ENCODE data around the gene BCAT1.
"Not testable (repeated sequence)": the region's sequence is repeated elsewhere in the genome, so short reads cannot be mapped to it uniquely, and the experiment has no call there.

BCAT1 gene

GRCh38 chr12:24815114-24815423 is 133.8 kb downstream of the BCAT1 start:
- Histone ChIP-seq H3K27ac (ENCODE audit: low read depth, low read length) (no peak overlapping the region), H3K27me3 (ENCODE audit: insufficient read depth, low read length) (no peaks in the 10 kb centered on the region), H3K4me1 (ENCODE audit: control insufficient read depth, insufficient read depth, low read length, unreplicated experiment) (no peaks in the 10 kb centered on the region), H2AFZ (ENCODE audit: low read length, unreplicated experiment) (no peak overlapping the region), H3K79me2 (ENCODE audit: control insufficient read depth, insufficient read depth, low read length, unreplicated experiment) (no peaks in the 10 kb centered on the region), H3K36me3 (ENCODE audit: insufficient read depth, low read length) (peaks cover 20% of the 10 kb centered on the region), H3K4me3 (ENCODE audit: low read depth, low read length) (no peak overlapping the region)

GRCh38 chr12:24814379-24815113 is 134.4 kb downstream of the BCAT1 start:
- peaks cover 20% of the 10 kb centered on the region for H3K36me3 ChIP-seq (ENCODE audit: insufficient read depth, low read length)
- H3K27ac ChIP-seq (ENCODE audit: low read depth, low read length): no peak overlapping the region
- H3K4me3 ChIP-seq (ENCODE audit: low read depth, low read length): no peak overlapping the region
- H3K4me1 ChIP-seq (ENCODE audit: control insufficient read depth, insufficient read depth, low read length, unreplicated experiment): no peaks in the 10 kb centered on the region
- no peak overlapping the region for H2AFZ ChIP-seq (ENCODE audit: low read length, unreplicated experiment)
- no peaks in the 10 kb centered on the region for H3K79me2 ChIP-seq (ENCODE audit: control insufficient read depth, insufficient read depth, low read length, unreplicated experiment)
- no peaks in the 10 kb centered on the region for H3K27me3 ChIP-seq (ENCODE audit: insufficient read depth, low read length)

- Histone ChIP-seq H3K27me3 (ENCODE audit: insufficient read depth, low read length) (no peaks in the 10 kb centered on the region), H3K27ac (ENCODE audit: low read depth, low read length) (no peak overlapping the region), H3K4me1 (ENCODE audit: control insufficient read depth, insufficient read depth, low read length, unreplicated experiment) (no peaks in the 10 kb centered on the region), H2AFZ (ENCODE audit: low read length, unreplicated experiment) (no peak overlapping the region), H3K4me3 (ENCODE audit: low read depth, low read length) (no peak overlapping the region), H3K36me3 (ENCODE audit: insufficient read depth, low read length) (peaks cover 6% of the 10 kb centered on the region; the same call in 1 of the 2 replicates), H3K79me2 (ENCODE audit: control insufficient read depth, insufficient read depth, low read length, unreplicated experiment) (no peaks in the 10 kb centered on the region)
Observed at GRCh38 chr12:24810378-24810777, 138.5 kb downstream of the BCAT1 start.

GRCh38 chr12:24809306-24809705 is 139.6 kb downstream of the BCAT1 start:
- not testable (repeated sequence) for H3K4me1 ChIP-seq (ENCODE audit: control insufficient read depth, insufficient read depth, low read length, unreplicated experiment); H3K79me2 ChIP-seq (ENCODE audit: control insufficient read depth, insufficient read depth, low read length, unreplicated experiment); H3K36me3 ChIP-seq (ENCODE audit: insufficient read depth, low read length); H3K27ac ChIP-seq (ENCODE audit: low read depth, low read length); H3K4me3 ChIP-seq (ENCODE audit: low read depth, low read length); H3K27me3 ChIP-seq (ENCODE audit: insufficient read depth, low read length); H2AFZ ChIP-seq (ENCODE audit: low read length, unreplicated experiment)

- Histone ChIP-seq H3K4me1 (ENCODE audit: control insufficient read depth, insufficient read depth, low read length, unreplicated experiment) (no peaks in the 10 kb centered on the region), H2AFZ (ENCODE audit: low read length, unreplicated experiment) (no peak overlapping the region)
Observed at GRCh38 chr12:24808651-24809050, 140.2 kb downstream of the BCAT1 start.

GRCh38 chr12:24806386-24806785 is 142.5 kb downstream of the BCAT1 start:
- Histone ChIP-seq H3K36me3 (ENCODE audit: insufficient read depth, low read length) (no peaks in the 10 kb centered on the region), H2AFZ (ENCODE audit: low read length, unreplicated experiment) (no peak overlapping the region), H3K27ac (ENCODE audit: low read depth, low read length) (no peak overlapping the region), H3K27me3 (ENCODE audit: insufficient read depth, low read length) (no peaks in the 10 kb centered on the region), H3K79me2 (ENCODE audit: control insufficient read depth, insufficient read depth, low read length, unreplicated experiment) (no peaks in the 10 kb centered on the region), H3K4me1 (ENCODE audit: control insufficient read depth, insufficient read depth, low read length, unreplicated experiment) (no peaks in the 10 kb centered on the region), H3K4me3 (ENCODE audit: low read depth, low read length) (no peak overlapping the region)

More at GRCh38 chr12:24808651-24809050, 140.2 kb downstream of the BCAT1 start:
- no peaks in the 10 kb centered on the region for H3K27me3 ChIP-seq (ENCODE audit: insufficient read depth, low read length)
- H3K27ac ChIP-seq (ENCODE audit: low read depth, low read length): no peak overlapping the region
- H3K36me3 ChIP-seq (ENCODE audit: insufficient read depth, low read length): no peaks in the 10 kb centered on the region
- no peaks in the 10 kb centered on the region for H3K79me2 ChIP-seq (ENCODE audit: control insufficient read depth, insufficient read depth, low read length, unreplicated experiment)
- H3K4me3 ChIP-seq (ENCODE audit: low read depth, low read length): no peak overlapping the region

GRCh38 chr12:24803430-24804245 is 145.3 kb downstream of the BCAT1 start:
- Histone ChIP-seq H3K4me3 (ENCODE audit: low read depth, low read length) (no peak overlapping the region), H3K27me3 (ENCODE audit: insufficient read depth, low read length) (no peaks in the 10 kb centered on the region), H2AFZ (ENCODE audit: low read length, unreplicated experiment) (no peak overlapping the region), H3K36me3 (ENCODE audit: insufficient read depth, low read length) (no peaks in the 10 kb centered on the region), H3K79me2 (ENCODE audit: control insufficient read depth, insufficient read depth, low read length, unreplicated experiment) (no peaks in the 10 kb centered on the region), H3K4me1 (ENCODE audit: control insufficient read depth, insufficient read depth, low read length, unreplicated experiment) (no peaks in the 10 kb centered on the region), H3K27ac (ENCODE audit: low read depth, low read length) (no peak overlapping the region)

- Histone ChIP-seq H2AFZ (ENCODE audit: low read length, unreplicated experiment) (no peak overlapping the region), H3K27ac (ENCODE audit: low read depth, low read length) (no peak overlapping the region), H3K79me2 (ENCODE audit: control insufficient read depth, insufficient read depth, low read length, unreplicated experiment) (no peaks in the 10 kb centered on the region), H3K4me3 (ENCODE audit: low read depth, low read length) (no peak overlapping the region), H3K27me3 (ENCODE audit: insufficient read depth, low read length) (no peaks in the 10 kb centered on the region), H3K36me3 (ENCODE audit: insufficient read depth, low read length) (no peaks in the 10 kb centered on the region), H3K4me1 (ENCODE audit: control insufficient read depth, insufficient read depth, low read length, unreplicated experiment) (no peaks in the 10 kb centered on the region)
Observed at GRCh38 chr12:24798335-24798734, 150.6 kb downstream of the BCAT1 start.

- no peaks in the 10 kb centered on the region for H3K79me2 ChIP-seq (ENCODE audit: control insufficient read depth, insufficient read depth, low read length, unreplicated experiment)
- no peak overlapping the region for H2AFZ ChIP-seq (ENCODE audit: low read length, unreplicated experiment)
- no peak overlapping the region for H3K4me3 ChIP-seq (ENCODE audit: low read depth, low read length)
- H3K36me3 ChIP-seq (ENCODE audit: insufficient read depth, low read length): no peaks in the 10 kb centered on the region
- no peak overlapping the region for H3K27ac ChIP-seq (ENCODE audit: low read depth, low read length)
- H3K27me3 ChIP-seq (ENCODE audit: insufficient read depth, low read length): no peaks in the 10 kb centered on the region
- no peaks in the 10 kb centered on the region for H3K4me1 ChIP-seq (ENCODE audit: control insufficient read depth, insufficient read depth, low read length, unreplicated experiment)
Observed at GRCh38 chr12:24797901-24798300, 151.0 kb downstream of the BCAT1 start.

- no peaks in the 10 kb centered on the region for H3K4me1 ChIP-seq (ENCODE audit: control insufficient read depth, insufficient read depth, low read length, unreplicated experiment)
- no peaks in the 10 kb centered on the region for H3K79me2 ChIP-seq (ENCODE audit: control insufficient read depth, insufficient read depth, low read length, unreplicated experiment)
- no peak overlapping the region for H3K4me3 ChIP-seq (ENCODE audit: low read depth, low read length)
- no peak overlapping the region for H2AFZ ChIP-seq (ENCODE audit: low read length, unreplicated experiment)
- no peaks in the 10 kb centered on the region for H3K27me3 ChIP-seq (ENCODE audit: insufficient read depth, low read length)
- H3K36me3 ChIP-seq (ENCODE audit: insufficient read depth, low read length): no peaks in the 10 kb centered on the region
- H3K27ac ChIP-seq (ENCODE audit: low read depth, low read length): no peak overlapping the region
Observed at GRCh38 chr12:24796876-24797275, 152.0 kb downstream of the BCAT1 start.
